Hippocampal formation (tissue), 2 donors: Measurements from ENCODE around the gene ACCSL.
A peak's percentile ranks its signal among the peaks of the same experiment; 100 is the strongest.

ENCODE experiments used
- DNase-seq, 2 donors: peaks; one replicate each; lab custom pipeline; 2025; lab: John Stamatoyannopoulos, UW

The ACCSL gene

DNA sequence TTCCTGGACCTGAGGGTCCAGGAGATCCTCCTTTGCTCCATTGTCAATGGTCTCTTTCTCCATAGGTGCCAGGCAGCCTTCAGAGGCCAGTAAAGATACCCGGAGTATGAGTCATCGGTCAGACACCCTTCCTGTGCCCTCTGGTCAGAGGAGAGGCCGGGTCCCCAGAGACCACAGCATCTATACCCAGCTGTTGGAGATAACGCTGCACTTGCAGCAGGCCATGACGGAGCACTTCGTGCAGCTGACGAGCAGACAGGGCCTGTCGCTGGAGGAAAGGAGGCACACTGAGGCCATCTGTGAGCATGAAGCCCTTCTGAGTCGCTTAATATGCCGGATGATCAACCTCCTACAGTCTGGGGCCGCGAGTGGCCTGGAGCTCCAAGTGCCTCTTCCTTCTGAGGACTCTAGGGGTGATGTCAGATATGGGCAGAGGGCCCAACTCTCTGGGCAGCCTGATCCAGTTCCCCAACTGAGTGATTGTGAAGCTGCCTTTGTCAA lies at the start of gene ACCSL:
Gene ACCSL, plus strand, starts transcription at position 51 of the 501 bp plus-strand sequence. Its CDS starts 56 bp downstream, at position 107.
- DNase-seq: peak in 1 of 2 donors; percentile 4

DNA sequence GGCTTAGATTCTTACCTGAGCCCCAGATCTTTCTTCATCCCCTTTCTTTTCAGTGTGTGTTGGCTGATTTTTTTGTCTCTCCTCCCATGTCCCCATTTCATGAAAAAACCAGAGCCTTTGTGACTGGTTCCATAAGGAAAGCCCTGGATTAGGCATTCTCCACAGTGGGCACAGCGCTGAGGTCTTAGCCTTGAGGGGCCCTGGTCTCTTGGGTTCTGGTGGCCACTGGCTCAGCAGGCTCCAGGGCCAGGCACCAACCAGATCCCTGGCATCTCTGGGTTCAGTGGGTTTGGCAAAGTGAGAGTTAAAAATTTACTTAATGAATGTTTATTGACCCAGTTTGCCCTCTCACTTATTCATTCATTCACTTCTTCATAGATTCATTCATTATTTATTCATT lies 49.5 kb upstream of the ACCSL start:
- no peak for DNase-seq

DNA sequence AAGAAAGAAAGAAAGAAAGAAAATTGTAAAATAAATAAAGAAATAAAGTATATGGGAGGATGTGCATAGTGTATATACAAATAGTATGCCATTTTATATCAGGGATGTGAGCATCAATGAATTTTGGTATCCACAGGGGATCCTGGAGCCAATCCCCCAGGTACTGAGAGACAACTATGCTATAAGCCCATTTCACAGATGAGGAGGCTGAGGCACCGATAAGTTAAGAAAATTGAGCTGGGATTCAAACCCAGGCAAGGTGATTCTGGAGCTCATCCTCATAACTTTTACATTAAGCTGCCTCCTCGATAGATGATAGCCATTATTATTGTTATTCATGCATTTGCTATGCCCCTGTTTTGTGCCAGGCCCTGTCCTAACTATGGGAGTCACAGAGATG lies 47.0 kb upstream of the ACCSL start:
- DNase-seq: no peak

DNA sequence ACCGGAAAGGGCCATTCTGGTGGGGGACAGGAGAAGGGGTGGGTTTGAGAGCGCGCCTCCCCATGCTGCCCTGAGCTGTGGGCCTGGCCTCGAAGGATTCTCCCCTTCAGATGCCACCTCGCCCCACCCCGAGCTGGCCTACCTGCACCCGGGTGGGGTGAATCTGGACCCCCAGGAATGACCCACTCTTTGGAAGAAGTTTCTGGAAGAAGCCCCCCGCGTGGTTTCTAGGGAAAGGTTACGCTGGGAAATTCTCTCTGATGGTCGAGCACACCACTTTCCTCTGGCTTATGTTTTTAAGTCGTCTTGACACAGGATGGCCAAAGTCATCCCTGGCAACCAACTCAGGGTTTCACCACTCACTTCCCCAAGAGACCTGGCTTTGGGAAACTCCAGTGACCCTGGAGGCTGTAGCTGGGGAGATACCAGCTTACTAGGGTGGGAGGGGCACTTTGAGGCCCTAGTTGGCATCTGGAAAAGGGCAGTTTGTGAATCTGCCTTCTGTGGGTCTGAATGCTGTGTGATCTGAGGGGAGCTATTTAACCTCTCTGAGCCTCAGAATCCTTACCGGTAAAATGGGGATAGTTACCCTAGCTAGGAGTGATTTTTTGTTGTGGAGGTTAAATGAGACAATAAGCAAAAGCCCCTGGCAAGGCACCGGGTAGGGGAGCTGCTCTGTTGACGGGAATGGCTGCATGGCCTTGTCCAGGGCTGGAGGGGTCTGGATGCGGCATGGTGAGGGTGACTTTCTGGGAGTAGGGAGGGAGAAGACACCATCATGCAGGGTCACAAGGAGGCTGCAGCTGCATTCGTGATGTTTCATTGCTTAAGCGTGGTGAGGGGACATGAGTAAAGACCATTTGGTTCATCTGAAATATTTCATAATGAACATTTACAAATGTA lies 45.3 kb upstream of the ACCSL start:
- no peak for DNase-seq

DNA sequence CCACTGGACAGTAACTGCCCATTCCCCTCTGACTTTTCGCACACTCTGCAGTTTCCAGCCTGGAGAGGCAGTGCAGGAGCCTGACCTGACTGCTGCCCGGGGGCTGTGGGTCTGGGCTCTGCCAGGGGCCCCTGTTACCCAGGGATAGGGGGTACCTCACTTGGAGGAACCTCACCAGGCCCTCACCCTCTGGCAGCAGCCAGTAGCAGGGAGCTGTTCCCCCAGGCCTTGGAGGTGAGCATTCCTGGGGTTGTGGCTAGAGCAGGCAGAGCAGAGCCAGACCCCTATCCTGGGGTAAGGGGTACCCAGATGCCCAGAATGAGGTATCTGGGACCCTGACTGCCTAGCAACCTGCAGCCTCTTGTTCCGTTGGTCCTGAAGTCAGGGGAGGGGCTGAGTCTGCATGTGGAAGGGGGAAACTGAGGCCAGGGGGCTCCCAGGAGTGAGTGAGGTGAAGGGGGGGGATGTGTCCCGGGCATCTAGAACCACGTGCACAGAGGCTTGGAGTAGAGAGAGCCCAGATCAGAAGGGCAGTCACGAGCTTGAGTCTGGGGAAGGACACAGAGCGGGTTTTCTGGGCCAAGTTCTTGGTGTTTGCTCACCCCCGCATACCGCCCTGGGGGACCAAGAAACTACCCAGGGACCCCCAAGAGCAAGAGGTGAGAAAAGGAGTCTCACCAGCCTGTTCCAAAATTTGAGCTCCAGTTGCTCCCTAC lies 43.9 kb upstream of the ACCSL start:
- DNase-seq: no peak

DNA sequence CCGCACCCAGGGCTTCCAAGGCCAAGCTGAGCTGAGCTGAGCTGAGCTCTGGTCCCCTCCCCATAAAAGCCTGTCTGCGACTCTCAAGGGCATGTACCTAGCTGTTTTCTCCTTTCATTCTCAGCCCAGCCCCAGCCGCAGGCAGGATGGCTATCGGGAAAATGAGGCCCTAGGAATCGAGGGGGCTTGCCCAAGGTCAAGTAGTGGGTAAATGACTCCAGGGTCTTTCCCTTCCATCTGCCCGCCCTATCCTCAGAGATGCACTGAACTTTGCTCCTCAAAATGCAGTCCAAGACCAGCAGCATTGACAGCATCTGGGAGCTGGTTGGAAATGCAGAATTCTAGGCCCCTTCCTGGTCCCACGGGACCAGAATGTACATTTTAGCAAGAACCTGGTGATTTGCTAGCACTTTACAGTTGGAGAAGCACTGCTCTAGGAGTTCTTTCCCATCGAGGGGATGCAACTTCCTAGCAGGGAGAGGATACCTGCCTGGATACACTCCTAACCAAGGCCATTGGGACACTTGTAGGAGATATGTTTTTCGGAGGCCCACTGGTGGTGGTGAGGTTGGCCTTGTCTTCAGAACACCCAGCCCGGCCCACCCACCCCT lies 43.2 kb upstream of the ACCSL start:
- DNase-seq: no peak

DNA sequence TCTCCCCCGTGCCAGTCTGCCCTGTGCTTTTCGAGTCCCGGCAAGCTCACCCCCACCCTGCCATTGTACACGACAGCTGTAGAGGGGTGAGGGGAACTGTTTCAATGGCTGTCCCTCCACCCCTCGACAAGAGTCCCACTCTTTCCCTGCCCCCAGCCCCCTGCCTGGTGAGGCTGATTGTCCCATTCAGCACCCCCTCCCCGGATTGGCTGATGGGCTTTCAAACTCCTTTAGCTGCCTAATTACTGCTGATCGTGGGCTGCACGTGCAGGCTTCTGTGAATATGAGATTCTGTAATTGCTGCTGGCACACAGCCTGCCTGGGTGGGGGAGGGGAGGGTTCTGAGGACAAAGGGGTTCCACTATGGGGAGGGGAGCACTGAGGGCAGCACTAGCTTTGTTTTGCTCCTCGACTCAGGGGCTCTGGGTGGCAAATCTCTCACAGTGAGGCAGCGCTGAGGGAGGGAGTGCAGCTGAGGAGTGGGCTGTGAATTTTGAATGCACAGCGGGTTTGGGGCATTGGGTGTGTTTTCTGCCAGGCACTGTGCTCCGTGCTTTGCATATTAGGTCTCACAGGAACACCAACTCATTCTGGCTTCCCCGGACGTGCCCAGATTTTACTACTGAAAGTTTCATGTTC lies 42.6 kb upstream of the ACCSL start:
- DNase-seq: peak in 1 of 2 donors; percentile 18

DNA sequence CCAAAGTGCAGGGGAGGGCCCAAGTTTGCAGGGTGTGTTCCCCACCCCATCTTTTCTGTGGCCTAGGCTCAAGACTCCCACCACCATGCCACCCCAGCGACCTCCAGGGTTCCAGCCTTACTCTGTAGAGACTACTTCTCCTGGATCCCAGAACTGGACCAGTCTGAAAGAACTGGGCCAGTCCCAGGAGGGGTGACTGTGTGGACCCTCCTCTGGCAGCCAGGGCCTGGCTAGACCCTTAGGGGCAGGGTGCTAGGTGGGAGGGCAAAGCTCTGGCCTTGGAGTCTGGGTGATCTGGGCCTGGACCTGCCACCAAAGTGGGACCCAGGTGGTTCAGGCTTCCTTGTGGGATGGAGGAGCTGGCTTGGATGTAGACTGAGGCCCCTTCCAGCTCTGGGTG lies 41.8 kb upstream of the ACCSL start:
- no peak for DNase-seq

DNA sequence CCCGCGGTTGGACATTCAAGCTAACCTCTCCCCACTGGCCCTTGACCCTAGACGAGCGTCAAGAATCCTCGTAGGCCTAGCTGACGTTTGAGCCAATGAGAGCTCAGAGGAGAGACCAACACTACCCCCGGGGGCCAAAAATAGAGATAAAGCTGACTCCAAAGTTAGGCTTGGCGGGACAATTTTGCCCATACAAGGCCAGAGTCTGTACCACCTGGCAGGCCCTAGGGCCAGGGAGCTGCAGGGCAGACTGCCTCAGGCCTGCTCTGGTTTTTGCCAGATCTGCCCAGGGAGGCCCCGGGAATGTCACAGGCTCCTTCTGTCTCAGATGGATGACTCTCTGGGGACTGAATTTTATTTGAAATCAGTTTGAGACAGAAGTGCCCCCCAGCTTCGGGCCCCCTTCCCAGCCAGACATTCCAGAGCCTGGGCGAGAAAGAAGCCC lies 40.8 kb upstream of the ACCSL start:
- DNase-seq: no peak

DNA sequence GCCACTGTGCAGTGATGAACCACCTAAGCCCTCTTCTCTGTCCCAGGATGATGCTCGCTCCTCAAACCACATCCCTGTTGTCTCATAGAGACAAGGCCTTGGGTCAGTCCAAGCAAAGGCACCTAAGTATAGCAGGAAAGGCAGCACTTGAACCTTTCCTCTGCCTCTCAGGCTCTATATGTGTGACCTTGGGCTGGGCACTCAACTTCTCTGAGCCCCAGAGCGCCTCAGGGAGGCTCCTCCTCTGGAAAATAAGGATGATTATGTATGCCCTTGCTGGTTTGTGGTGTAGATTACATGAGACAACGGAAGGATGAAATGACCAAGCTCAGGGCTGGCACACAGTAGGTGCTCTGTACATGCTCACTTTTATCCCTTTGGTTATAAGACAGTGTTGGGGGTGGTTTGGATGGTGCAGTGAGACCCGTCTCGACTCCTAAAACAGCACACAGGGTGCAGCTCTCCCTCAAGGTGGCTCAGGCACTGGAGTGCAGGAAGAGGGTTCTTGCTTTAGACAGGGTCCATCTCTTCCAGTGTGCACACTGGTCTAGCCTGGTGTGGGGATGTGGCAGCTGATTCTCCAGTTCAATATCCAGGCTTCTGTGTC lies 40.2 kb upstream of the ACCSL start:
- no peak for DNase-seq

DNA sequence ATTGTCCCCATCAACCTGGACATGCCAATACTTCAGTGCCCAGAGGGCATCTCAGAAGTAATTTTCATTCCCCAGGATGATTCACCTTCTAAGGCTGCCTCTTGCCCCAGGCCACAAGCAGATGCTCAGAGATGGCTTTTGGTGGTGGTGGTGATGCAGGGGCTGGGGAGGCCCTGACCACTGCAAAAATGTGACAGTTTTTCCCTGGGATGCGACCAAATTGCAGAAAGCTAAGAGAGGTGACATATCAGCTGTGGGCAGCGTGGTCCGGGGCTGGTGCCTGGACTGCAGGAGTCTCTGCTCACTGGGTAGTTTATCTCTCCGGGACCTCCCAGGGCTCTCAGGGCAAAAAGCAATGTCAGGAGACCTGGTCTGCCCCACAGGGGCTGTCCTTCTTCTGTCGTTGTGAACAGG lies 39.7 kb upstream of the ACCSL start:
- no peak for DNase-seq

DNA sequence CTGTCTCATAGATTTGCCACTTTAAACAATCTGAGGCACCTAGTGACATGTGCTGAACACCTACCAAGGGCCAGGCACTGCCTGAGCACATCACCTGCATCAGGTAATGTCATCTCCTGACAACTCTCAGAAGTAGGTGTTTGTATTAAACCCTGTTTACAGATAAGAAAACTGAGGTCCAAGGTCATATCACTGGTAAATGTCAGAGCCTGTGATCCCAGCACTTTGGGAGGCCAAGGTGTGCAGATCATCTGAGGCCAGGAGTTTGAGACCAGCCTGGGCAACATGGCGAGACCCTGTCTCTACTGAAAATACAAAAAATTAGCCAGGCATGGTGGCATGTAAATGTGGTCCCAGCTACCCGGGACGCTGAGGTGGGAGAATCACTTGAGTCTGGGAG lies 39.1 kb upstream of the ACCSL start:
- DNase-seq: no peak

DNA sequence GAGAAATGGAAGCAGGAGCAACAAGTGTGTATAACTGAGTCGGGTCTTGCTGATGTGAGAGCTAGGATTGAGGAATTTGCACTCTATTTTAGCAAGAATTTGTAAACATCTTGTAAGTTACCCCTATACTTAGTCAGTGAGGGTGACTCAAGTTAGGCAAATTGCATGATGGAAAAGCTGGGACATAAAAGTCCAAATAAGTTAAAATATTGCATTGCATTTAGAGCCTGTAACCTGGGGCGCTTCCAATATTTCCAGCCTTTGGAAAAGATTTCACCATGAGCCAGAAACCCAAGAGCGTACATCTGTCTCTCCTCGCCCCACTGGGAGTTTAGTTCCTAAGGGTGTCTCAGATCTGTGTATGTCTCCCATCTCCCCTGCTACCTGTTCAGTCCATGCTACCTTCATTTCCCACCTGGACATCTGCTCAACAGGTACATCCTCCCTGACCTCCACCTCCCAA lies 37.0 kb upstream of the ACCSL start:
- DNase-seq: no peak

DNA sequence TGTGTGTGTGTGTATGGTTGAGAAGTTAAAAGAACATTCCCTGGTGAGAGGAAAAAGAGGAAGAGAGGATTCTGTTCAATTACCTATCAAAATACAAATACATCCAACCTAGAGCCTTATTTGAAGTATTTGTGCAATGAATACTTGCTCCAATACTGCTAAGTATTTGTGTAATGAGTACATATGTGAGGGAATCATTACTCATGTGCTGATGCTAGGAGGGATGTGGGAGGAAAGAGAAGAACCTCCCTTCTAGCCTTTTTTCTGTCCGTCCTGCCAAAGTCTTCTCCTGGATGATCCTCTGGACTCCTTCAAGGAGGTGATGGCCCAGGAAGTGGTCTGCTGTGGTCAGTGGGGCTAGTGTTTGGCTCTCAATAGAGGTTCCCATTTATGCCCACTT lies 36.0 kb upstream of the ACCSL start:
- no peak for DNase-seq

DNA sequence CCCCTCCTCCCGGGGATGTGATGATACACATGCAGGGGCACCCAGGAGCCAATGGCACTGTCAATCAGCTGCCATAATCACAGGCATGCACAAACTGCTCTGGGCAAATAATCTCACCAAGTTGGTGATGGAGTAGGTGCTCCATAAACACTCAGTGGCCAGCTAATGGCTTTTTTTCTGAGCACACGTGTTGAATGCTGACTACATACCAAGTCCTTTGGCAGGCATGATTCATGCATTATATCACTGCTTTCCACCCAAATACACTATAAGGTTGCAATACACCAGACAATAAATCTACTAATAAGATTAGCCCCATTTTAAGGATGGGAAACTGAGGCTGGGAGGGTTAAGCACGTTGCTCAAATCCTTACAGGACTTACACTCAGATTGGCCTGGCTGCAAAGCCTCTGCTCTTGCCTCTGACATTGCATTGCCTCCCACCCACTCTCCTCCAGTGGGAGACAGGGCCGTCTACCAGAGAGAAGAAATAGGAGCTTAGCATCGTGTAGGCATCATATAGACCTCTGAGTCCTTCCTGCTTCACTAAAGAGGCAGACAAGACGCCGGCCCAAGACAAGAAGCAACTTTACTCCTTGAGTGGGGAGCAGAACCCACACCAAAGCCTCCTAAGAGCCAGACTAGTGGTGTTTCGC lies 32.7 kb upstream of the ACCSL start:
- DNase-seq: no peak

DNA sequence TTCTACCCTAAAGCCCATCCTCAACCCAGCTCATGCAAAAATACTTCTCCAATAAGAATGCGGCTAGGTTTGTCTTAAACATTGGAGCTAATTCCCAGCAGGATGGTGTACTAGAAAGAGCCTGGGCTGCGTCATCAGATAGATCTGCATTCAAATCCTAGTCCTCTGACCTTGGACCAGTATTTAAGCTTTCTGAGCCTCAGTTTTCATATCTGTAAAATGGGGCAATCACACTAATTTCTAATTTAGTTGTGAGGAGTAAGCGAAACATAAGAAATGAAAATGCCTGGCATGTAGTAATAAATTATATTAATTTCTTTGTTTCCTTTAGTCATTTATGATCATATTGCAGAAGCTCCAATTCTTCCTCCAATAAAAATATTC lies 32.2 kb upstream of the ACCSL start:
- DNase-seq: no peak

DNA sequence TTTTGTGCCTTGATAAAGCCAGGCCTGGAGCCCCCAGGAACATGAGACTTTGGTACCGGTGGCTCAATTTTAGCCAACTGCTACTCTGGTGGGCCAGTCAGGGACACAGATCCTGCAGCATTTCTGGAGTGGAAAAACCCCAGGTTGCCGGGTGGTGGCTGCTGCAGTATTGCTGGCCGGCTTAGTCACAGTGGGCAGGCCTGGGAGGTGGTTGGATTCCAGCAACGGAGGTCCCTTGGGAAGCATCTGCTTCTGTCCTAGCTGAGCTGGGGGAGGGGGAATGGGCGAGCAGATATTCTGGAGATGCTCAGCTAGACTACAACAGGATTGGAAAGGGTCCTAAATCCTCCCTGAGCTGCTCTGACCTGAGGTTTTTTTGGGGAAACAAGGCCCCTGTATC lies 31.6 kb upstream of the ACCSL start:
- DNase-seq: no peak

DNA sequence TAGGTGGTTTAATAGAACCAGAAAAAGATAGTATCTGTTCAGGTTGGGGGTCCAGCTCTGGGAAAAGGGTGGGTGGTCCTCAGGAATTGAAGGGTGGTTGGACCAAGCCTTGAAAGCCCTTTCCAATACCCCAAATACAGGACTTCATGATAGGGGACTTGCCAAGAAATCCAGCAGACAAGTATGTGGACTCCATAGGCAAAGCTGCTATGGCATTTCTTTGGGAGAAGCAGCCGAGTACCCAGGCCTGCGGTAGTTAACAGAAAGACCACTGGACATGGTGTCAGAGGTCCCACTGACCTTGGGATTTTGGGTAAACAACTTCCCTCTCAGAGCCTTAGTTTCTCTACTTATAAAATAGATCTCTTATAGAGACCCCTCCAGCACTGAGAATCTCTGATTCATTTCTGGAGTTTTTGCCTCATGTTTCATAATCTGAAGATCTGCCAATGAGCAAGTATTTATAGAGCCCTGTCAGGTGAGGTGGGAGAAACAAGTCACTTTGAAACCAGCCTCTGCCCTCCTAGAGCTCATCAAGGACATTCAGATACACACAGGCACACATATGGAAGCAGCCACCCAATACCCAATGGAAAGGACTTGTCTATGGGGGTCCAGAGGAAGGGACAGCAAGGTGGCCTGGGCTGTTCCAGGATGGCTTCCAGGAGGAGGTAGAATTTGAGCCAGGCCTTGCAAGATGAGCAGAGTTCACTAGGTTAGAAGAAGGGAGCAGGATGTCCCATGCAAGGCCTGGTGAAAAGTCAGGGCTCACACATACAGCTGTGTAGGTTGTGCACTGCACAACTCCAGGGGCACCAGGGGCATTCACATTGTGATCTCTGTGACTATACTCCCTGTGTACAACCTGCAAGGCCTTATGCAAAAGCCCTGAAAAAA lies 31.0 kb upstream of the ACCSL start:
- DNase-seq: no peak

DNA sequence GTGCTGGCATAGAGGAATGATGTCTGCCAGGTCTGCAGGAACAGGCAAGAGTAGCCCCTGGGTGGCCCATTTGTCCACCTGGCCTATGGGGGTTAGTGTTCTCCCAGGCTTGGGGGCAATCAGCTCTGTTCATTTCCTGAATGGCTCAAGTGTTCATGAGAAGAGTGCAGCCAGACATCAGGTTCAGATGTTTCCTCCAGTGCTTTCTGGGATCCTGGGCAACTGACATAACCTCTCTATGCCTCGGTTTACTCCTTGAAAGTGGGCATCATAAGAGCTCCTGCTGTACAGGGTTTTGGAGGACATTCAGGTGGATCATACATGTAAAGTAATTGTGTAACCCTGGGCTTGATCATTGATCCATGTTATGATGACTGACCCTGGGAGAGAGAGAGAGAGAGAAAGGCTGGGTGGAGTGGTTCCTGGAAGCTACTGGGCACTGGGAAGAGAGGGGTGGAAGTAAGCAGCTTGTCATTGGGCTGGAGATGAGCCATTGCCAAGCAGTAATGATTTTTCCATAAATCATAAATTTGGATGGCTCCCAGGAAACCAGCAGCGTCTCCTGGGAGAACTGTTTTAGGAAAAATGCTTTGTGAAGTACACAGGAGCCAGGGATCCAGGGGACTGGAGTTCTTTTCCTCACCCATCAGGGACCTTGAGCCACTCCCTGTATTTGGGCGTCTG lies 30.2 kb upstream of the ACCSL start:
- no peak for DNase-seq
